ENCODE data around the gene SCYGR4. TPM values are rescaled to one million over a fixed set of nuclear protein-coding genes. Genes with fewer than 3 reads are reported as not detected.

SCYGR4 gene
- total RNA-seq, 1 experiment from 2014 or later = not detected

GRCh38 chr2:227627769-227628168, 10.5 kb downstream of the SCYGR4 start:
- Histone ChIP-seq H3K27me3 (ENCODE audit: control insufficient read depth, insufficient read depth, low read length) (no peaks in the 10 kb centered on the region), H3K4me3 (ENCODE audit: insufficient read depth, low read depth, low read length) (no peak overlapping the region), H3K36me3 (replicated peaks; ENCODE audit: control insufficient read depth, insufficient read depth, low read length) (no peaks in the 10 kb centered on the region)
- DNase-seq = no peak

- no peak for DNase-seq
- H3K4me3 ChIP-seq (ENCODE audit: insufficient read depth, low read depth, low read length) = no peak overlapping the region
- no peaks in the 10 kb centered on the region for H3K27me3 ChIP-seq (ENCODE audit: control insufficient read depth, insufficient read depth, low read length)
- no peaks in the 10 kb centered on the region for H3K36me3 ChIP-seq (replicated peaks; ENCODE audit: control insufficient read depth, insufficient read depth, low read length)
Observed at GRCh38 chr2:227629435-227629834, 12.1 kb downstream of the SCYGR4 start.

DNA sequence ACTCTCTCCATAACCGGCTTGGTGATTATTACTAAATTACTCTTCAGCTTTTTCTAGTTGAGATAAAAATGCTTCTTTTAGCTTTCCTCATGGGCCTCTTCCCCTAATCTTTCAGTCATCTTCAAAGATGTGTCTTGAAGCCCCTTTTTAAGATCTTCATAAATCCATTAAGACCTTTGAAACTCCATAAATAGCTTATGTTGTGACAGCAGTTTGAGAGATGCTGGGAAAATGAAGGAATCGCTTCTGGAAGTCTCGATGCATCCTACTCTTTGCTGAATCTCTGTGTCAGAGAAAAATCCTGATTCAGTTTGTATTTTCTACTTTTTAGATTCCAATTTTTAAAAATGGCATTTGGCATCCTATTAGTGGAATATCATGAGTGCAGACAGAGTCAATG, 13.0 kb downstream of the SCYGR4 start:
- DNase-seq = no peak
- H3K36me3 ChIP-seq (replicated peaks; ENCODE audit: control insufficient read depth, insufficient read depth, low read length) = no peaks in the 10 kb centered on the region
- no peaks in the 10 kb centered on the region for H3K27me3 ChIP-seq (ENCODE audit: control insufficient read depth, insufficient read depth, low read length)
- H3K4me3 ChIP-seq (ENCODE audit: insufficient read depth, low read depth, low read length) = no peak overlapping the region

- H3K36me3 ChIP-seq (replicated peaks; ENCODE audit: control insufficient read depth, insufficient read depth, low read length) = no peaks in the 10 kb centered on the region
- H3K4me3 ChIP-seq (ENCODE audit: insufficient read depth, low read depth, low read length) = no peak overlapping the region
- no peak for DNase-seq
- H3K27me3 ChIP-seq (ENCODE audit: control insufficient read depth, insufficient read depth, low read length) = no peaks in the 10 kb centered on the region
Observed at GRCh38 chr2:227632827-227633226, 15.5 kb downstream of the SCYGR4 start.

DNA sequence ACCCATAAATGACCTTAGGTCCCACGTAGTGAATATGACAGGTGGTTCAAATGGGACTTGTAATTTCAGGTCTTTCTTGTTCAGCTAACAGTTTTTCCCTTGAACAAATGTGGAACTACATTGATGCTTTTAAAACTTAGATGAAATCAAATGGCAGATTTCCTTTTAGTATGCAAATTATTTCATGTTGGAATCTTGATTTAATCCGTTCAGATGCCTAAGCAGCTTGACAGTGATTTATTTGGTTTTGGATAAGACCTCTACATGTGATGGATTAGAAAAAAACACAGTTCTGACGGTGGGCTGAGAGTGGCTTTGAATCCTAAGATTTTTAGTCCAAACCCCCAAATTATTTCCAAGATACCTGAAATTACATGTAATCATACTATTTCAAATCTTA, 16.9 kb downstream of the SCYGR4 start:
- Histone ChIP-seq H3K36me3 (replicated peaks; ENCODE audit: control insufficient read depth, insufficient read depth, low read length) (no peaks in the 10 kb centered on the region), H3K27me3 (ENCODE audit: control insufficient read depth, insufficient read depth, low read length) (no peaks in the 10 kb centered on the region), H3K4me3 (ENCODE audit: insufficient read depth, low read depth, low read length) (no peak overlapping the region)
- DNase-seq = no peak

DNA sequence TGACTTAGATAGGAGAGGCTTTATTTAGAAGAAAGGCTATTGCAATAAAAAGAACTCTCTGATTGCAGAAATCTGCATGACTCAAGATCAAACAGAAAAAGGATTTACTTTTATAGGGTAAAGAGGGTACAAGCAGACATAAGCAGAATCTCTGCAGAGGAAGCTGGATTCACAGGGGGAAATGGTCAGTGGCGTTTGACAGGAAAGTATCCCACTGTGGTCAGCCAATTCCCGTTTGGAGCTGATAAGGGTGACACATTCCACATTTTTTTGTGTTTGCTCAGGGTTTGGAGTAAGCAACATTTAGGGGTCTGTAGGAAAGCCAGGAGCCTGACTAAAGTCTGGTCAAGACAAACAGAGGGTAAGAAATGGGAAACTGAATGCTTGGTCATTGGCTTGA, 25.4 kb downstream of the SCYGR4 start:
- H3K27me3 ChIP-seq (ENCODE audit: control insufficient read depth, insufficient read depth, low read length) = no peaks in the 10 kb centered on the region
- no peak for DNase-seq
- no peak overlapping the region for H3K4me3 ChIP-seq (ENCODE audit: insufficient read depth, low read depth, low read length)
- H3K36me3 ChIP-seq (replicated peaks; ENCODE audit: control insufficient read depth, insufficient read depth, low read length) = no peaks in the 10 kb centered on the region

GRCh38 chr2:227643990-227644551, 26.8 kb downstream of the SCYGR4 start:
- no peaks in the 10 kb centered on the region for H3K36me3 ChIP-seq (replicated peaks; ENCODE audit: control insufficient read depth, insufficient read depth, low read length)
- no peak for DNase-seq
- H3K27me3 ChIP-seq (ENCODE audit: control insufficient read depth, insufficient read depth, low read length) = no peaks in the 10 kb centered on the region
- H3K4me3 ChIP-seq (ENCODE audit: insufficient read depth, low read depth, low read length) = no peak overlapping the region

DNA sequence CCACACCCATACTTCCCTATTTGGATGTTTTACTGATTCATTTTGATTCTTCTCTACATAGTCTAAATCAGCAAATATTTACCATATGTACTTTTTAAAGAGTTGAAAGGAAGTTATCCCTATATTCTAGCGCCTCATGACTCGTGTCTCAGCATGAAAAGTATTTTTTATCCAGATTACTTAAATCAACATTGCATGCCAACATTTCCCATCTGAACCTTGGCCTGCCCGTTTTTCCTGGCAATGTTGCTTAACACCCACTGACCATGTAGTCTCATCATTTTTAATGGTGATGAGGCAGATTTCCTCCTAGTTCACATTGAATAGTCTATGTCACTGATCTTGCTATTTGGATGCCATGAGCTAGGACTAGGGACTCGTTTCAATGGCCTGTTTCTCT, 36.1 kb downstream of the SCYGR4 start:
- no peaks in the 10 kb centered on the region for H3K27me3 ChIP-seq (ENCODE audit: control insufficient read depth, insufficient read depth, low read length)
- no peaks in the 10 kb centered on the region for H3K36me3 ChIP-seq (replicated peaks; ENCODE audit: control insufficient read depth, insufficient read depth, low read length)
- H3K4me3 ChIP-seq (ENCODE audit: insufficient read depth, low read depth, low read length) = no peak overlapping the region
- DNase-seq = no peak

GRCh38 chr2:227654426-227654825, 37.1 kb downstream of the SCYGR4 start:
- Histone ChIP-seq H3K27me3 (ENCODE audit: control insufficient read depth, insufficient read depth, low read length) (no peaks in the 10 kb centered on the region), H3K36me3 (replicated peaks; ENCODE audit: control insufficient read depth, insufficient read depth, low read length) (no peaks in the 10 kb centered on the region), H3K4me3 (ENCODE audit: insufficient read depth, low read depth, low read length) (no peak overlapping the region)
- no peak for DNase-seq

DNA sequence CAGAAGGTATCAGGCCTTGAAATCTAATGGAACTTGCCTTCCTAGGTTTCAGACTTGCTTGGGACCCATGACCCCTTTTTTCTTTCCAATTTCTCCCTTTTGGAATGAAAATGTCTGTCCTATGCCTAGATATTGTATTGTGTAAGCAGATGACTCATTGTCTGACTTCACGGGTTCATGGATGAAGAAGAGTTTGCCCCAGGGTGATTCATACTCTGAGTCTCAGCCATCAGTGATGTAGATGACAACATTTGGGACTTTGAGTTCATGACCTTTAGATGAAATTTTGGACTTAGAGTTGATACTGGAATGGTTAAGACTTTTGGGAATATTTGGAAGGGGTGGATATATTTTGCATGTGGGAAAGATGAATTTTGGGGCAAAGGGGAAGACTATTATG, 38.2 kb downstream of the SCYGR4 start:
- Histone ChIP-seq H3K4me3 (ENCODE audit: insufficient read depth, low read depth, low read length) (no peak overlapping the region), H3K36me3 (replicated peaks; ENCODE audit: control insufficient read depth, insufficient read depth, low read length) (no peaks in the 10 kb centered on the region), H3K27me3 (ENCODE audit: control insufficient read depth, insufficient read depth, low read length) (no peaks in the 10 kb centered on the region)
- no peak for DNase-seq

GRCh38 chr2:227657199-227657845, 40.0 kb downstream of the SCYGR4 start:
- no peak for DNase-seq

DNA sequence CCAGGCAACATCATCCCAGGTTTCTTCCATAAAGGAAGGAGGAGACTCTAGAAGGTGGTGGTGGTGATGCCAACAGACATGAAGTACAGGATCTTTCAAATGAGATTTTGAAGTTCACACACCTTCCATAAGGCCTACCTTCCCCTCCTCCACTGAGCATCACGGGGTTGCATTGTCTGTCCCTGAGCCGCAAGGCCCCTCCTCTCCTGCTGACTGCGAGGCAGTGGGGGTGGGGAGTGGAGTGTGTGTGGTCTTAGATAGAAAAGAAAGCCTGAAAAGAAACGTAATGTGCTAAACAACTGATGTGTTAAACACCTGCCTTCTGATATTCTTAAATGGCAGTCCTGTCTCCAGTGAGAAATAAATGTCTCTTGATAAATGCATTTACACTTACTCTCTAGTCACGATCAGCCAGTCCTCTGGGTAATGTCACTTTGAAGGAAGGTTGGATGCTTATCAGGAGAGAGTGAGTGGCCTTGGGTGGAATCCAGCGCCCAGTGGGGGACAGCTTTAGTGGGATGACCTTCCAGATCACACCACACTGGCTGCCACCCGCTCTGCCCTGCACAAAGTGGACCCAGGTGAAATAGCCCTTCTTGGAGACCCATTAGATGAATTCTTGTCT, 43.8 kb downstream of the SCYGR4 start:
- Histone ChIP-seq H3K4me3 (ENCODE audit: insufficient read depth, low read depth, low read length) (no peak overlapping the region), H3K27me3 (ENCODE audit: control insufficient read depth, insufficient read depth, low read length) (no peaks in the 10 kb centered on the region), H3K36me3 (replicated peaks; ENCODE audit: control insufficient read depth, insufficient read depth, low read length) (no peaks in the 10 kb centered on the region)
- peak; percentile 56 for DNase-seq

More at GRCh38 chr2:227657199-227657845, 40.0 kb downstream of the SCYGR4 start:
- no peaks in the 10 kb centered on the region for H3K36me3 ChIP-seq (replicated peaks; ENCODE audit: control insufficient read depth, insufficient read depth, low read length)
- H3K4me3 ChIP-seq (ENCODE audit: insufficient read depth, low read depth, low read length) = no peak overlapping the region
- H3K27me3 ChIP-seq (ENCODE audit: control insufficient read depth, insufficient read depth, low read length) = no peaks in the 10 kb centered on the region

- H3K36me3 ChIP-seq (replicated peaks; ENCODE audit: control insufficient read depth, insufficient read depth, low read length) = no peaks in the 10 kb centered on the region
- no peak overlapping the region for H3K4me3 ChIP-seq (ENCODE audit: insufficient read depth, low read depth, low read length)
- no peak for DNase-seq
Observed at GRCh38 chr2:227661827-227662226, 44.5 kb downstream of the SCYGR4 start.

DNA sequence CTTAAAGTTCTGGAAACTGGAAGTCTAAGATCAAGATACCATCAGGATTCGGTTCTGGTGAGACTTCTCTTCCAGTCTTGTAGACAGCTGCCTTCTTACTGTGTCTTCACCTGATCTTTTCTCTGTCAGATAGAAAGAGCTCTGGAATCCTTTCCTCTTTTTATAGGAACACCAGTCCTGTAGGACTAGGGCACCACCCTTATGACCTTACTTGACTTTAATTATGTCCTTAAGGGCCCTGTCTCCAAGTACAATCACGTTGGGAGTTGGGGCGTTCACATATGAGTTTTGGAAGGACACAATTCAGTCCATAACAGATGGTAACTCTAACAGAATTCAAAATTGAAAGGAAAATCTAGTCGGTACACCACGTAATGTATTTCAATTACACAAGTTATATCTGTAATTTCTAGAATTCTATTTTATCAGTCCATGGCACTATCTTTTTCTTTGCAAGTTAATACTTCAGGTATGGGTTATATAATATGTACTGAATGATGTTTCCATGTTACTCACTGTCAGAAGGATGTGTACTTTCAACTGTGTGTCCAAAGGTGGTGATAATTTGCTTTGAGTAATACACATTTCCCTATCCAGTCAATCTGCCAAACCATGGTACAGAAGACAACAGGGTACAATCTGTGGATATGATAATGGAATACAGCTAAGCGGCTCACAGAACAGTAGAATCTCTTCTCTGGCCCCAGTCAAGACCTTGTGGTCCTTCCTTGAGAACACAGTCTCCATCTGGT, 48.1 kb downstream of the SCYGR4 start:
- Histone ChIP-seq H3K4me3 (ENCODE audit: insufficient read depth, low read depth, low read length) (no peak overlapping the region), H3K27me3 (ENCODE audit: control insufficient read depth, insufficient read depth, low read length) (no peaks in the 10 kb centered on the region), H3K36me3 (replicated peaks; ENCODE audit: control insufficient read depth, insufficient read depth, low read length) (no peaks in the 10 kb centered on the region)
- no peak for DNase-seq

More at GRCh38 chr2:227661827-227662226, 44.5 kb downstream of the SCYGR4 start:
- H3K27me3 ChIP-seq (ENCODE audit: control insufficient read depth, insufficient read depth, low read length) = no peaks in the 10 kb centered on the region
